M059J (cell line): ENCODE results near the gene KLF3. TPM values are rescaled to one million over a fixed set of nuclear protein-coding genes. Genes with fewer than 3 reads are reported as not detected.
A peak's percentile ranks its signal among the peaks of the same experiment; 100 is the strongest.

Experiments
- DNase-seq: peaks from one replicate; pipeline ENCODE4 v3.0.0-alpha.2; 2012; ENCODE audit warnings: low read depth
- total RNA-seq: library from RNA; depleted of rRNA; stranded (reverse); fragments of >200 nt; shearing (Covaris generic); gene quantifications from 2 replicates; pipeline ENCODE4 v1.2.3, GENCODE V29; 2014; rRNA removed

KLF3 gene
- total RNA-seq, 1 experiment from 2014 or later: 11.4 TPM

GRCh38 chr4:38738940-38739803 lies 75.2 kb downstream of the KLF3 start:
- no peak for DNase-seq

- DNase-seq: peak; percentile 29
Observed at GRCh38 chr4:38740303-38740702, 76.3 kb downstream of the KLF3 start.

GRCh38 chr4:38743866-38744265 lies 79.9 kb downstream of the KLF3 start:
- peak; percentile 20 for DNase-seq

DNA sequence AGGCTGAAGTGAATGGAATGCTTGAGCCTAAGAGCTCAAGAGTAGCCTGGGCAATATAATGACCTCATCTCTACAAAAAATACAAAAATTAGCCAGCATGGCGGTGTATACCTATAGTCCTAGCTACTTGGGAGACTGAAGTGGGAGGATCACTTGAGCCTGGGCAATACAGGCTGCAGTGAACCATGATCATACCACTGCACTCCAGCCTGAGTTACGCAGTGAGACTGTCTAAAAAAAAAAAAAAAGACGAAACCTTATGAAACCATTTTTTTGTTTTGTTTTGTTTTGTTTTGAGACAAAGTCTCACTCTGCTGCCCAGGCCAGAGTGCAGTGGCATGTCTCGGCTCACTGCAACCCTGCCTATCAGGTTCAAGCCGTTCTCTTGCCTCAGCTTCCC lies 81.9 kb downstream of the KLF3 start:
- no peak for DNase-seq

GRCh38 chr4:38747629-38748028 lies 83.6 kb downstream of the KLF3 start:
- no peak for DNase-seq

DNA sequence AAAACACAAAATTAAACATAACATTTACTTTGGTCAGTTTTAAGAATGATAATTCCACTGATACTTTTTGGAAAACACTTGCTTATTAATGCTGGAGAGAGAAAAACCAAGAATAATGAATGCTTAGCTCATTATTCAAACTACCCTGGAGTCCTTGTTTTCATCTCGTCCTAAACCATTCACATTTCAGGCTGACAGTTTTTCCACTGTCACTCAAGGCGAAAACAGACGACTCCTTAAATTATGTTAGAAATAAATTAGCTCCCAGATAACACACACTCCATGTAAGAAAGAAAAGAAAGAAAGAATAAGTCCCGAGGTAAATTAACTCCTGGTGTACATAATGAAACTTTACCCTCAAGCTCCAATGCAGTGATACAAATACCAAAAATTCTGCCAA lies 85.3 kb downstream of the KLF3 start:
- DNase-seq: no peak

Other genes with a start within 250 kb of the KLF3 start
- not detected in 2 replicates for gene TLR10, start 118.8 kb downstream of the KLF3 start, total RNA-seq
- 3.2 and 5.5 TPM in 2 replicates for gene TLR1, start 140.6 kb downstream of the KLF3 start, total RNA-seq
- gene TLR6, start 192.6 kb downstream of the KLF3 start, total RNA-seq: 2.3 and 2.8 TPM in 2 replicates
- gene FAM114A1, start 203.6 kb downstream of the KLF3 start, total RNA-seq: 98.0 and 156 TPM in 2 replicates